ENCODE results near the gene LRRC49.
"Not testable (repeated sequence)": the region's sequence is repeated elsewhere in the genome, so short reads cannot be mapped to it uniquely, and the experiment has no call there.

Gene LRRC49

GRCh38 chr15:70931821-70932220 is 39.2 kb downstream of the LRRC49 start:
- no peak for DNase-seq

GRCh38 chr15:70932397-70932796 is 39.8 kb downstream of the LRRC49 start:
- DNase-seq, result no peak

DNA sequence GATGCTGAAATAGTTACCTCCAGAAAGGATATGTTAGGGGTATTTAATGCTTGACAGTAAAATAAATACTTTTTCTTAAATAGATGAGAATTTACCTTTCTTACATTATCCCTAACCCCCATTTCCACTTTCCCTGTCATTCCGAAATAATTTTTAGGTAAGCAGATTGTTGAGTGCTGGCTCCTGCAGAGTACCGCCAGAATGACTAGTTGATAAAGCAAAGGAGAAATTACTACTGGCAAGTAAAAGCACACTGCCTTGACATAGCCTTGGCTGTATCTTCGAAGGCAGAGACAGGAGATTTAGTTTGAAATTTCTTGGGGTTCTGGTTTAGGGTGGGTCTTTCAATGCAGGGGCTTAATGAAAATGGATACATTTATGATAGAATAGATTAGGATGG is 40.8 kb downstream of the LRRC49 start:
- no peak for DNase-seq

DNA sequence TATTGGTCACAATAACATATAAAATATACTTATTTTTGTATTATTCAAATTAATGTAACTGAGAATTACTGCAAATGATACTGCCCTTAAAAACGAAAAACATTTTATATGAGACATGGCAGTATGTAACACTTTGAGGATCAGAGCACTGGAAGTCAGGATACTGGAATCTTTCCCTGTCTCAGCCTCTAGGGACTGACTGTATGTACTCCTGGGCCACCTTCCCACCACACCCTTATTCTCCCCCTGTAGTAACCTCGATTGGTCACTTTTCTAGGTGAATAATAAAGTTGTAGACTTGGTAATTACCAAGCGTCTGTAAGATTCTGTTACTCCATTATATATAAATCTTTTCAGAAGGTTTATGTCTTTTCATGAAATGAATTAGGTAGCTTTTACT is 43.0 kb downstream of the LRRC49 start:
- no peak for DNase-seq

- peak; percentile 3 to 9 for DNase-seq
Observed at GRCh38 chr15:70936326-70936725, 43.7 kb downstream of the LRRC49 start.

- not testable (repeated sequence) for DNase-seq
Observed at GRCh38 chr15:70943285-70943684, 50.7 kb downstream of the LRRC49 start.

GRCh38 chr15:70947351-70948335 is 55.0 kb downstream of the LRRC49 start:
- no peak for DNase-seq

DNA sequence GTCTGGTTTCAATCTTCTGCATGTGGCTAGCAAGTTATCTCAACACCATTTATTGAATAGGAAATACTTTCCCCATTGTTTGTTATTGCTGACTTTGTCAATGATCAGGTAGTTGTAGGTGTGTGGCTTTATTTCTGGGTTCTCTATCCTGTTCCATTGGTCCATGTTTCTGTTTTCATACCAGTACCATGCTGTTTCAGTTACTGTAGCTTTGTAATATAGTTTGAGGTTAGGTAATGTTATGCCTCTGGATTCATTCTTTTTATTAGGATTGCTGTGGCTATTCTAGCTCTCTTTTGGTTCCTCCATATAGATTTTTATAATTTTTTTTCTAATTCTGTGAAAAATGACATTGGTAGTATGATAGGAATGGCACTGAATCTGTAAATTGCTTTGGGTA is 58.3 kb downstream of the LRRC49 start:
- no peak for DNase-seq

DNA sequence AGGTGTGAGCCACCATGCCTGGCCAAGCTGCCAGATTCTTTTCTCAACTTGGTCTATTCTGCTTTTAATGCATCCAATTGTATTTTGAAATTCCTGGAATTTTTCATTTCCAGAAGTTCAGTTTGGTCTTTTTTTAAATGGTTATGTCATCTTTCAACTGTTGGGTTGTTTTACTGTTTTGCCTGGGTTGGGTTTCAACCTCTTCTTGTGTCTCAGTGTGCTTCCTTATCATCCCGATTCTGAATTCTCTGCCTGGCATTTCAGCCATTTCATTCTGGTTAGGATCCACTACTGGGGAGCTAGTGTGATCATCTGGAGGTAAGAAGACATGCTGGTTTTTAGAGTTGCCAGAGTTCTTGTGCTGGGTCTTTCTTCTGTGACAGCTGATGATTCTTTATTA is 61.5 kb downstream of the LRRC49 start:
- no peak for DNase-seq

- no peak for DNase-seq
Observed at GRCh38 chr15:70954733-70955132, 62.1 kb downstream of the LRRC49 start.

DNA sequence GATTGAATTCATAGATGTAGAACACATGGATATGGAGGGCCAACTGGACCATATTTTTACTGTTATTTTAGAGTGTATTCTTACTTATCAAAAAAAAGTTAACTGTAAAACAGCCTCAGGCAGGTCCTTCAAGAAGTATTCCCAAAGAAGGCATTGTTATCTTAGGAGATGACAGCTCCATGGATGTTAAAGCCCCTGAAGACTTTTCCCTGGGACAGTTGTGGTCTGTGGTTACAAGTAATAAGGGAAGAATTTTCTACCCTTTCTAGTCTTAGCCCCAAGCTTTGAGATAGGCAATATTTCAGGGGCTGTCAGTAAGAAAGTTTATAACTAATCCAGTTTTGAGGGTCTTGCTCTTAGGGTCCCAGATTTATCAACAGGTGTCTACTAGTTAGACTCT is 62.5 kb downstream of the LRRC49 start:
- DNase-seq, result no peak

DNA sequence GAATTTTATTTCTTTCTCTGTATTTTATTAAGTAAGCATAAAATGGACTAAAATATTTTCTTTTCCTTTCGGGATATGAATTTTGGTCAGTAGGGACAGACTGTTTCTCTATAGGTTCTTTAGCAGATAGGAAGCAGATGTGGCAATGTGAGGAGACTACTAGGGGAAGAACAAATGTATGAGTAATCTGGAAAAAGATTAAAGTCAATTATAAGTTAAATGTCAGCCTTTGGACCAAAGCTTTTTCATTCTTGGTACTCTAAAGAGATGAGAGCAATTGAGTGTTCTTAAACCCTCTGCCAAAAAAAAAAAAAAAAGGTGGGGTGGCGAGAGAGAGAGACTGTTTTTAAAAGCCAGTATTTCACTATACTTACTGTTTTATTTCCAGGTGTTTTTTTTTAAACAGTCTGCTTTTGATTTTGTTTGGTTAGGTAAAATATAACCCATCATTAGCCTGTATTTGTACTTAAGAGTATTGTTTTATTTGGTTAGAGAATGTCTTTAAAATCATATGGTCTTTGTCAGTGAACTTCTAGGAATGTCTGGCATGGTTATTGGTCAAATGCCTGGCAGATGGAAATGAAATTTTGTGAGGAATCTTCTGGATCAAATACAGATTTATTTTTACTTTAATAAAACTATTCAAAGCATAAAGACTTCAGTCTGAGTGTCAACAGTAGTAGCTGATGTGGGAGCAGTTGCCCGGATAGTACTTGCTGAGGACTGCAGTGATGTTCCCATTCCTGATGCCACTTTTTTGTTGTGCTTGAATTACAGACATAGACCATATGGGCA is 63.8 kb downstream of the LRRC49 start:
- no peak for DNase-seq

GRCh38 chr15:70962084-70962483 is 69.5 kb downstream of the LRRC49 start:
- no peak for DNase-seq

- DNase-seq, result no peak
Observed at GRCh38 chr15:70963199-70963598, 70.6 kb downstream of the LRRC49 start.

DNA sequence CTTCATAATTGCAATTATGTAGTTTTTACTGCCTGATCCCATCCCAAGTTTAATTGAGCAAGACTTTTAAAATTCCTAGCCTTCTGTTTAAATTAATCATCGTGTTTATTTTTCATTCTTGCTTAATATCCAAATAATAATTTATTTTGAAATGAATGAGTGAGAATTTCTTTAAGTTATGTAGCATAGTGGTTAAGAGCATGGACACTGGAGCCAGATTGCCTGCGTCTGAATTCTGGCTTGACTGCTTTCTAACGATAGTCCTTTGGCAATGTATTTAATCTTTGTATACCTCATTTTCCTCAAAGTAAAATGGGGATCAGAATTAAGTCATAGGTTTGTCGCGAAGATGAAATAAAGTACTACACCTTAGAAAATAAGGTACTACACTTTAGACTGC is 71.4 kb downstream of the LRRC49 start:
- DNase-seq, result no peak

DNA sequence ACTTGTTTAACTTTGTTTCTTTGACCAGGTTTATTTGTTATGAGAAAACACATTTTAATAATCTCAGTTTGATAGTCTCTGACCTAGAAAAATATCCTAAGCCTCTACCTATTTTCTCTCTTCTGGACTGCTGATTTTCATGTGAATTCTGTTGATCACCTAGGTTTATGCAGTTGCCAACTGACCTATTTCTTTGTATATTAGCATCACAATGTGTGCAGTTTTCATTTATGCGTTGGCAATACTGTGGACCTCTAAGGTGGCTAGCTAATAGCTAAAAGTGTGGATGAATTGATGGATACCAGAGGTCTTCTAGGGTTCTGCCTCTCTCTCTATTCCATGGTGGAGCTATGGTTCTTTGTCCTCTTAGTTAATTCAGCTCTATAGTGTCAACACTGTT is 72.1 kb downstream of the LRRC49 start:
- no peak for DNase-seq

GRCh38 chr15:70967646-70968045 is 75.0 kb downstream of the LRRC49 start:
- DNase-seq, result no peak

GRCh38 chr15:70974004-70974832 is 81.6 kb downstream of the LRRC49 start:
- no peak for DNase-seq

- DNase-seq, result no peak
Observed at GRCh38 chr15:70976851-70977250, 84.2 kb downstream of the LRRC49 start.

DNA sequence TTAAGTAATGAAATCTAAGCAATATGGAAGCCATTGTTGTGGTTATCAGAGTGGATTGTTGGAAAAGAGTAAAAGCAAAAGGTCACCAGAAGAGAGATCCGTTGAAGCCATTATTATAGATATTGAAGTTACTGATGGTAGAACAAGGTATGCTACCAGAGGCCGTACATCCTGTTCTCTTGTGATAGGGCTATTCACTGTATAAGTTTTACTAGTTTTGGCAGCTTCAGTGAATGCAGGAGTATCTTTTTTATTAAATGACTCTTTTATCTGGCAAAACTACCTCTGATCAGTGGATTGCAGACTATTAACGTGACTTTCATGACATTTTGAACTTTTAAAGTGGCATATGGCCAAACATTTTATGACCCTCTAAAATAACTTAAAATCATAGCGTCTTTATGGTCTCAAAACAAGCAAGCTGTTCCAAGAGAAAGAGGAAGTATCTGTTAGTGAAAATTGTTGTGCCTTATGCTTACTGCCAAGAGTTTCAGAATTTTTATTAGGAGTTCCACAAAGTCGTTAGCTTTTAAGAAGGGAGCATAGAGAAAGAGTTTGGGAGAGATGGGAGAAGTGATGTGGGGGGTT is 102.9 kb downstream of the LRRC49 start:
- DNase-seq, result no peak

DNA sequence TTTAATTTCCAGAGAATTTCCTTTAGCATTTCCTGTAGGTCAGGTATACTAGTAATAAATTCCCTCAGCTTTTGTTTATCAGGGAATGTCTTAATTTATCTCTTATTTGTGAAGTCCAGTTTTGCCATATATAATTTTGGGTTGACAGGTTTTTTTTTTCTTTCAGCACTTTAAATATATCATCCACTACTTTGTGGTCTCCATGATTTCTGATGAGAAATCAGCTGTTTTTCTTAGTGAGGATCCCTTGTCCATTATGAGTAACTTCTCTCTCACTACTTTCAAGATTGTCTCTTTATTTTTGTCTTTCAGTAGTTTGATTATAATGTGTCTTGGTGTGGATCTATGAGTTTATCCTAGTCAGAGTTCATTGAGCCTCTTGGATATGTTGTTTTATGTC is 105.7 kb downstream of the LRRC49 start:
- DNase-seq, result no peak

- DNase-seq, result no peak
Observed at GRCh38 chr15:71002316-71002715, 109.7 kb downstream of the LRRC49 start.

DNA sequence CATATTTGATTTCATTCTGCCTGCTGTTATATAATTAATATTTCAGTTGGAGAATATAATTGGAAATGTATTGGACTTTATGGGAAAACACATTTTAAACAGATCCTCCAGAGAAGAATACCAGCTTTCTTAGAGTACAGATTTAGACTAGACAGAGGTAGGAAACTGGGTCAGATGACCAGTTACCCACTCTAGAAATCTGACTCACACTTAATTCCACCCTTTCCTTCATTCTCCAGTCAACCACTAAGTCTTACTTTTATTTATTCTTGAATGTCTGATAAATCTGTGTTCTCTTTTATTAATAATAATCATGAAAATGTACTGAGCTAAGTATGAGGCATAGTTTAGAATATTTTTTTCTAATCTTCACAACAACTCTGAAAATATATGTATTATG is 110.7 kb downstream of the LRRC49 start:
- no peak for DNase-seq

All from NCI-H187 (cell line).